Measurements from ENCODE around the gene DPF3. TPM values are rescaled to one million over a fixed set of nuclear protein-coding genes. Genes with fewer than 3 reads are reported as not detected.

Gene DPF3
- total and polyA plus RNA-seq, 2 of the 13 experiments (the other 11 are each of a cell fraction or from before 2014, with no cell fraction given): 0.09 to 0.60 TPM

GRCh38 chr14:72892103-72892878 is 1.6 kb downstream of the DPF3 start (continued):
- TF ChIP-seq YEATS2 (CRISPR knock-in tag; IDR thresholded peaks at IDR 0.05; ENCODE audit: borderline replicate concordance) (no peak), TERF1 (CRISPR knock-in tag; IDR thresholded peaks at IDR 0.05) (no peak), ZBED4 (CRISPR knock-in tag; IDR thresholded peaks at IDR 0.05; ENCODE audit: borderline replicate concordance) (no peak), DMTF1 (CRISPR knock-in tag; IDR thresholded peaks at IDR 0.05) (no peak), ZNF841 (CRISPR knock-in tag; IDR thresholded peaks at IDR 0.05; ENCODE audit: borderline replicate concordance) (no peak), ZNF776 (CRISPR knock-in tag; IDR thresholded peaks at IDR 0.05) (no peak), ZNF18 (CRISPR knock-in tag; IDR thresholded peaks at IDR 0.05; ENCODE audit: insufficient replicate concordance) (no peak), HNF4G (IDR thresholded peaks at IDR 0.05; ENCODE audit: borderline replicate concordance, low read depth, low read length) (no peak), HNF4G (CRISPR knock-in tag; IDR thresholded peaks at IDR 0.05; ENCODE audit: borderline replicate concordance, low read depth) (no peak), NR2F2 (IDR thresholded peaks at IDR 0.05; ENCODE audit: borderline replicate concordance, low read depth) (no peak), ZMYM3 (CRISPR knock-in tag; IDR thresholded peaks at IDR 0.05) (no peak), ZSCAN22 (CRISPR knock-in tag; IDR thresholded peaks at IDR 0.05) (no peak), PRDM10 (CRISPR knock-in tag; IDR thresholded peaks at IDR 0.05; ENCODE audit: low read depth) (no peak), ETV6 (CRISPR knock-in tag; conservative IDR thresholded peaks at IDR 0.05) (no peak), ZSCAN31 (CRISPR knock-in tag; IDR thresholded peaks at IDR 0.05; ENCODE audit: low read depth) (no peak)
